Measurements from ENCODE around the gene VSIG10L.

The VSIG10L gene

DNA sequence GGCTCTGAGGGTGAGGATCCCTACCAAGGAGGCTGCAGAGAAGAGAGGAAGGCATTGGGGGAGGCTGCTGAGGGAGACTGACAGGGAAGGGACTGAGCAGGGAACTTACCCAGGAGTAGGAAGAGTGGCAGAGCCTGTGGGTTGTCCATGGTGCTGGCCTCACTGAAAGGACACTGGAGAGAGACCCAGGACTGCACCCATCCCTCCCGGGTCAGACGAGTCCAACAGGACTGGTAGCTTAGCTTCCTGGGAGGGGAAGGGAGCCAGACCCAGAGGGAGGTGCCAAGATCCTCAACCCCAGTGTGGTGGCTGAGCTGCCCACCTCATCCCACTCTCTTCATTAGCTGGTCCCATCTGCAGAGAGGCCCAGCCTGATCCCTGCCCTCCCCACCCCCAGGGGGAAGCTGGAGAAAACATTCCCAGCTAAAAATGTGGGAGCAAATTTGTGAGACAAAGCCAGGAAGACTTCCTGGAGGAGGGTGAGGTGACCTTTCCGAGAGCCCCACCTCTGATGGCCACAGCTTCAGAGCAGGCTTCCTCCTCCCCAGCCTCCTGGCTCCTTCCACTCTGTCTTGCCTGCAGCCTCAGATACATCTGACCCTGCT lies at the start of gene VSIG10L:
Gene VSIG10L (minus strand): TSS at position 164 of the 605 bp plus-strand sequence. CDS start 15 bp downstream, at position 149.
- no peak for DNase-seq

DNA sequence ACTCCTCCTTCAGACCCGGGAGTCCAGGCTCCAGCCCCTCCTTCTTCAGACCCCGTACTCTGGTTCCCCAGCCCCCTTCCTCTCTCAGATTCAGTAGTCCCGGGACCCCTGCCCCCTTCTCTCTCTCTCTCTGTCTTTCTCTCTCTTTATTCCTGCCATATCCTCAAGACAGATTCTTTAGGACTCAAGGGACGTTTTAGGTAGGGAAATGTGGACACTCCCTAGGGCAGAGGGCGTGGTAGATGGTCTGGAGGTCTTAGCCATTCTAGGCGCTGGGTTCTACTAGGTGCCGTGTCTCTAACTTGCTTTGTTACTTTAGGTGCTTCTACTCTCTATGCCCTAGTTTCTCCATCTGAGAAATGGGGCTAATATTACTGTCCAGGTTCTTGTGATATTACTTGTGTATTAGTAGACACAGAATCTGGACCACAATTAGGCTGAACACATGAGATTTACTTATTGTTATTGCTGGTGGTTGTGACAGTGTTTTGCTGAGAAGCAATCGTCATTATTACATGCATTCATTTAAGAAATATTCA lies 49.2 kb upstream of the VSIG10L start:
- DNase-seq = no peak

DNA sequence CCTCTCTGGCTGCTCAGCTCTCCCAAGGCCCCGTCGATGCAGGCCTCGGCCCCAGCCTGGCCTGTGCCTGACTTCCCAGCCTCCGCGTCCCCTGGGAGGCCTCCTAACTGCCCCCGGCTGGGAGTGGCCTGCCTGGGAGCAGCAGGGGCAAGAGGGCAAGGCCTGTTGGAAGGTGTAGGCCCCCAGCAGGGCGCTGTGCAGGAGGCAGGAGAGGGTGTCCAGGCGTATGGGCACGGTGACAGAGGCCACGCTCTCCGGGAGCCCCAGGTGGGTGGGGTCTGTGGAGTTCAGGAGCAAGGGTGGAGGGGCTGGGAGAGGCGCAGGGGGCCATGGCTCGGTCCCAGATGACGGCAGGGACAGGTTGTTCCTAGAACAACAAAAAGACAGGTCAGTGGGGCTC lies 47.2 kb upstream of the VSIG10L start:
- no peak for DNase-seq

DNA sequence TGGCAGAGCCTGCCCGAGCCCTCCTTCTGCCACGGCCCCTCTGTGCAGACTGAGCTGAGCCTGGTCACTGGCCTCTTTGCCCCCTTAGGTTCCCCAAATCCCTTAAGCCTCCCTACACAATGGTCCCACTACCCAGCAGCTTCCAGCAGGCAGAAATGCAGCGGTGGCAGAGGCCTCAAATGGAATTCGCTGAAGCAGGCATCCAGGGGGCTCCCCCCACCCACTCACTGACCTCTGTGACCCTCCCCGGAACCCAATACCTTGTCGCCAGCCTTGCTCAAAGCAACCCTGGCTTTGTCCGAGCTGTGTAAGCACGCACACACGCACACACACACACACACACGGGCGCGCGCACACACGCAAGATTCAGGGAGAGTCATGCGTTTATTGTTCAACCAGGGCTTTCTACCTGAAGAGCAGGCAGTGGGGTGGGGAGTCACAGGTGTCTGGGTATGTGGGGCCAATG lies 46.0 kb upstream of the VSIG10L start, which contains the start of gene LIM2:
Gene LIM2 (minus strand): TSS at position 51 of the 466 bp plus-strand sequence. CDS start 531 bp downstream, outside the sequence.
- no peak for DNase-seq

DNA sequence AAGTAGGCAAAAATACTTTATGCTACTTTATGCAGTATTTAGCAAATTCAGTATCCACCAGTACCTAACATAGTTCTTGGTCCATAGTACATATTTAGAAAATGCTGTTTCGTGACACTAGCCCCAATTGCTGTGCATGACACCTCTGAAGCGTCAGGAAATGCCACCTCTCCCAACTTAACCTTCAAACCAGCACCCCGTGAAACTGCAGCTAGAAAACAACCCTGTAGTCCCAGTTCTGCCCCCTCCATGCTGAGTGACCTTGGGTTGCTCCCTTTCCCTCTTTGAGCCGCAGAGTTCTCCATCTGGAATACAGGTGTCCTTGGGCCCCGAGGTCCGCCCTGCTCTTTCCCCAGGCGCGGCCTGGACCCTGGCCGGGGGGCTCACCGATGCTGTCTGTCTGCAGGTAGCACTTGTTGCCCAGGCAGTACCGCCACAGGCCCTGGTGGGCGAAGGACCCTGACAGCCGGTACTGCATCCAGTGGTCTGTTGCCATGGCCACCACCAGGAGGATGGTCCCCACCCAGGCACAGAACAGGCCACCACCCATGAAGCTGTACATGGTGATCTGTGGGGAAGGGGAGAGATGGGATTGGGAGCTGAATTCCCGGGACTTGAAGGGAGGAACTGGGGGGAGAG lies 45.1 kb upstream of the VSIG10L start:
- no peak for DNase-seq

DNA sequence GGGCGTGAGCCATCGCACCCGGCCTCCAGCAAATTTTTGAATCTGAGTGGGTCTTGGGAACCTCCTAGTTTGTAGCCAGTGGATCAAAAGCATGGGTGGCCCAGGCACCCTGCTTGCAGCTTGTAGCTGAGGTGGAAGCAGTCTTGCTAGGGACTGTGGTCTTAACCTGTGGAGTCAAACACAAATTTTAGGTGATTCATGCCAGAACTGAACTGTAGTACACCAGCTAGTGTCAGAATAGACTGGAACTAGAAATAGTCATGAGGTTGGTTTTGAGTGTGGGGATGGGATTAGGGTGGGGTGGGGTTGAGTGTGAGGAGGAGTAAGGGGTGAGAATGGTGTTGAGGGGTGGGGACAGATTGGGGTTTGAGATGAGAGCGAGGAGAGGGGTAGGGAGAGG lies 40.1 kb upstream of the VSIG10L start:
- DNase-seq = no peak

DNA sequence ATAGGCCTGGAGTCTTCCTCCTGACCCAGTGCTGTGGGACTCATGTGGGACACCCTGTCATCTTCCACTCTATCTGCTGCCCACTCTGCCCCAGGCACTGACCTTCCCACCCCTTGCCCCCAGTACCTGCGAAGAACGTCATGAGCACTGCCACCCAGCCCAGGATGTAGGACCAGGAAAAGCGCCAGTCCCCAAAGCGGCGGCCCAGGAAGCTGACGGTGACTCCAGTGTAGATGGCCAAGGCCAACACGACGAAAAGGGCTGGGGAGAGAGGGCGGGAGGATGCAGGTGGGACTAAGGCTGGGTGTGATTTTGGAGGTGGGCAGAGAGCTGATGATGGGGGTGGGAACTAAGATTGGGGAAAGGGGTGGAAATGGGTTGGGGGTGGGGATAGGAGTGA lies 38.4 kb upstream of the VSIG10L start:
- DNase-seq = no peak

DNA sequence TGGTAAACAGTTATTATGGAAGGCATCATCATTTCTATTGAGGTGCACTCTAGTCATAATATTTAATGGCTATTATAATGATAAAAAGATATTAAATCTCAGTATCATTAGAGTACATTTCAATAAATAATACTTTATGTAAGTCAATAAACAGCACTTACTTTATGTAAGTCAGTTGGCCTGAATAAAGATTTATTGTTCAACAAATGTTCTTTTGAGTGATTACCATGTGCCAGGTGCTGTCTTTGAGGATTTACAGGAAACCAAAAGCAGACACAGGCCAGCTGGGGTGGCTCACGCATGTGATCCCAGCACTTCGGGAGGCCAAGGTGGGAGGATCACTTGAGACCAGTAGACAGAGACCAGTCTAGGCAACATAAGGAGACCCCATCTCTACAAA lies 35.5 kb upstream of the VSIG10L start:
- no peak for DNase-seq

DNA sequence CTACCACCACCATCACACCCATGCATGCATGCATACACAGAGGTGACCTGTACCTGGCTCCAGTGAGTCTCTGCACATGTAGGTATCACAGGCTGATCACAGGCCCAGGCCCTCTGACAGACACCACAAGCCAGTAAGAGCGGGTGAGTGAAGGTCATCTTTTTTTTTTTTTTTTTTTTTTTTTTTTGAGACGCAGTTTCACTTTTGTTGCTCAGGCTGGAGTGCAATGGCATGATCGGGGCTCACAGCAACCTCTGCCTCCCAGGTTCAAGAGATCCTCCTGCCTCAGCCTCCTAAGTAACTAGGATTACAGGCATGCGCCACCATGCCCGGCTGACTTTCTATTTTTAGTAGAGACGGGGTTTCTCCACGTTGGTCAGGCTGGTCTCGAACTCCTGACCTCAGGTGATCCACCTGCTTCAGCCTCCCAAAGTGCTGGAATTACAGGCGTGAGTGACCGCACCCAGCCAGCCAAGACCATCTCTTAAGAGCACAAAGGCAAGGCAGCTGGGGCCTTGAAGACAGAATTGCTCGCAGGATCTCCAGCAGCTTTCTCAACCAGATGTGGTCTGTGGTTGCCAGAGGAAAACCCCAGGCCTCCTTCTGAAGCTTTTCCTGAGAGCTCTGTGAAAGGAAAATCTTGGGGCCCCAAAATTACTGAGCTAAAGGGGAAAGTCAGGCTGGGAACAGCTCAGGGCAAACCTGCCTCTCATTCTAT lies 33.7 kb upstream of the VSIG10L start:
- DNase-seq = no peak

DNA sequence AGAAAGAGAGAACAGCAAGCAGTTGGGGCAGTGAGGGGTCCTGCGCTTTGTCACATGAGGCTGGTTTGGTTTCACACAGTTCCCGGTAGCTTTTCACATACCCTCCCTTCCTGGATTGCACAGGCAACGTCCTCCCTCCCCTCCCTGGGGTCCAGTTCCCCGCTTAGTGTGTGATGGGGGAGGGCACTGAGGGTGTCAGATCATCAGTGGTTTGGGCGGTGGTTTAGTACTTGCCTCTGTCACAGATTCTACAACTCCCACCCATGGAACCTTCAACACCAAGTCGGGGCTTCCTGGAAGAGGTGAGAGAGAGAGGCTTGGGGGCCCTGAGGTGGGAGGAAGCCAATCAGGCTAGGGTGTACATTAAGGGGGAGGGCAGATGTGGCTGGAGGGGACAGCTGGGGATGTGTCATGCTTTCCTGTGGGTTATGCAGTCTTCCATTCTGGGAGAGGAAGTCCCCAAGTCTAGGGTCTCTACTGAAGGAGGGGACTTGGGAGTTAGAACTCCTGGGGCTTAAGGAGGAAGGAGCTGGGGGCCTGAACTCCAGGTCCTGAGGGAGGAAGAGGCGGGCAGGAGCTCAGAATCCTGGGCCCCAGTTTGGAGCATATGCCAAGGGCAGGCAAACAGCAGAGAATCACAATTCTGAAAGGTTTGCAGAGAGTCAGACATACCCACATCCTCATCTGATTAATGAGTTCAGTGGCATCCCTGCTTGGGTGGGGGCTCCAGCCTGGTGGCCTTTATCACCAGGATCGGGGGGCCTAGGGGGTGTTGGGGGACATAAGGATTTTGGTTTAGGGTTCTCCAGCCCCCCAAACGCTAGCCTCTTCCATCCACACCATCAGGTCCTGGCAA lies 30.9 kb upstream of the VSIG10L start, which contains the start of gene NKG7:
Gene NKG7 (minus strand): TSS at position 6 of the 856 bp plus-strand sequence. CDS start 119 bp downstream, outside the sequence.
- no peak for DNase-seq

DNA sequence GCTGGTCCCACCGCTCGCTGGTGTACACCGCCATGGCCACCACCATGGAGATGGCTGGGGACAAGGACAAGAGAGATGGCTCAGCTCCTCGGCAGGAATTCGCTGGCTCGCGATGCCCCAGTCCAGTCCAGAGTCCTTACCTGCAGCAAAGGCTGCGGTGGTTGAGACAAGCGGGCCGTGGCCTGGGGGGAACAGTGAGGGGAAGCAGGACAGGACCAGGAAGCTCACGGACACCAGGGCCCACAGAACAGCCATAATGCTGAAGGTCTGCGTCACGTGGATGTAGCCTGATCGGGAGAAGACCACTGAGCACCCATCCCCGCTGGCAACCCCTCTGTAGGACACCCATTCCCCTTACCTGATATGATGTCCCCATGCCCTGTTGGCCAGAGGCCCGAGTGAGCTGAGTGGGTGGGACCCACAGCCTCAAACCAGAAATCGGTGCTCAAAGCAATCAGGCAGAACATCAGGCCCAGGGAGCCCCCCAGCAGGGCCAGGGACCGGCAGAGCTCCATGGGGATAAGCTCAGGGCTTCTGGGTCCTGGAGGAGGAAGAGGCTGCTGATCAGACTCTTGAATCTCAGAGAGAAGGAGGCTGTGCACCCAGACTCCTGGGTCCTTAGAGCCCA lies 30.2 kb upstream of the VSIG10L start:
- DNase-seq = no peak

DNA sequence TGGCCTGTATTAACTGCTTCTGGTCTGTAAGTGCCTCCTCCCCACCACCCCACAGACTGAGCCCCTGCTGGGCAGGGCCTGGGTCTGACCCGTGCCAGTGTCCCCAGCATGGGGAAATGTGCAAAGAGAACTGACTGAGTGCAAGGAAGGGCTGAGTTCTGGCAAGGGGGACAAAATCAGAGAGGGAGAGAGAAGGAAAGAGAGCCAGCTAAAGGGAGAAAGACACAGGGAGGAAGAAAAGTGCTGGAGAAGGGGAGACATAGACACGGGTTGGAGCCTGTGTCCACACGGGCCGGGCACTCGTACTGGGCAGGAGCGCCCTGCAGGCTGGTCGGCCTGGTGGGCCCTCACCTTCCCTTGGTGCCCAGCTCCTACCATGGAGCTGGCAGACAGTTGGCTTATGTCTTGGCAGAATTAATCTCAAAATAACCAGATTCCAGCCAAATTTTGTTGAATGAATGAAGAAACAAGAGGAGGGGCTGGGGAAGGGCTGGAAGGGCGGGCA lies 29.3 kb upstream of the VSIG10L start:
- no peak for DNase-seq

DNA sequence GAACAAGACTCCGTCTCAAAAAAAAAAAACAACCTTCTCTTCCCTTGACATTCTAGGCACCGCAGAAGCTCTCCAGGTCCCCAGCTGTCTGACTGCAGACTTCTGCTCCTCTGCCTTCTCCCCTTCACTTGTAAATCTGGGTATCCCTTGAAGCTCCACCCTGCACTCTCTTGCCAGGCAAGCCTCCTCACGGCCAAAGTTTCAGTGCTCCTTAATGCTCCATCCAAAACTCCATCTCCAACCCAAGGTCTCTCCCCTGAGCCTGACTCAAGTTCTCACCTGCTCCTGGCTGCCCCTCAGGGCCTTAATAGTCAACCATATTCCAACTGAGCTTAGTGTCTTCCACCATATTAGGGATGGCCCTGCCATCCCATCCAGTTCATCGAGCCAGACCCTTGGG lies 28.3 kb upstream of the VSIG10L start:
- DNase-seq = no peak

DNA sequence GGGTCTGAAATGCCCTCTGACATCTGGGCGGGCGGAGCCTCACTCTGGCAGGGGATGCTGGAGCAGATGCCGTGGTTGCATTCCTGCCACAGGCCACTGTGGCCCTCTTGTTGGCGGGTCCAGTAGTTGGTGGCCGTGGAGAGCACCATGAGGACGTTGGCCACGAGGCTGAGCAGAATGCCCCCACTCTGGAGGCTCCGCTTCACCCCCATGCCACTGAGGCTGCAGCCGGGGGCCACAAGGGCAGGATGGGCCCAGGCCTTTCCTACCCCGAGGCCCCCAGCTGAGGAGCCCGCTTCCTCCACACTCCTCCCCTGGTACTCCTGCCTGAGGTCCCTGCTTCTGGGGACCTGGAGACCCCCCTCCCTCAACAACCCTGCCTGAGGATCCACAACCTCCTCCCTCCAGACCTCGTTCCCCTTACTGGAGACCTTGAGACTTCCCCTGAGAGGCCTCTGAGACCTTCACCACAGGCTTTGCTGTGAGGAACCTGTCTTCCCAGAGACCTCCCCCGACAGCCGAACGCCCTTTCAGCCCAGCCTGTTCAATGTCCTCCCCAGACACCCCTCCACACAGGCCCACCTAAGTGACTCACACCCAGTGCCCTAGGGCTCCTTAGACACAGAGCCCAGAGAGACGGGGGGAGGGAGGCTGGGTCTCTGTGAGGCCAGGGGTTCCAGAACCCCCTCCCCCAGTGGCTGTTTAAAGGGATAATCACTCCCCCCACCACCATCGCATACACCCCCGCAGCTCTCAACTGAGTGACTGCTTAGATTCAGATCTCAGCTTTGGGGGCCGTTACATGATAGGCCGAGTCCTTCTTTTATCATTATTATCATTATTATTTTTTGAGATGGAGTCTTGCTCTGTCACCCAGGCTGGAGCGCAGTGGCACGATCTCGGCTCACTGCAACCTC lies 26.7 kb upstream of the VSIG10L start, which contains the start of gene CLDND2:
Gene CLDND2 (minus strand): TSS at position 638 of the 917 bp plus-strand sequence. CDS start 426 bp downstream, at position 212.
- DNase-seq = no peak

DNA sequence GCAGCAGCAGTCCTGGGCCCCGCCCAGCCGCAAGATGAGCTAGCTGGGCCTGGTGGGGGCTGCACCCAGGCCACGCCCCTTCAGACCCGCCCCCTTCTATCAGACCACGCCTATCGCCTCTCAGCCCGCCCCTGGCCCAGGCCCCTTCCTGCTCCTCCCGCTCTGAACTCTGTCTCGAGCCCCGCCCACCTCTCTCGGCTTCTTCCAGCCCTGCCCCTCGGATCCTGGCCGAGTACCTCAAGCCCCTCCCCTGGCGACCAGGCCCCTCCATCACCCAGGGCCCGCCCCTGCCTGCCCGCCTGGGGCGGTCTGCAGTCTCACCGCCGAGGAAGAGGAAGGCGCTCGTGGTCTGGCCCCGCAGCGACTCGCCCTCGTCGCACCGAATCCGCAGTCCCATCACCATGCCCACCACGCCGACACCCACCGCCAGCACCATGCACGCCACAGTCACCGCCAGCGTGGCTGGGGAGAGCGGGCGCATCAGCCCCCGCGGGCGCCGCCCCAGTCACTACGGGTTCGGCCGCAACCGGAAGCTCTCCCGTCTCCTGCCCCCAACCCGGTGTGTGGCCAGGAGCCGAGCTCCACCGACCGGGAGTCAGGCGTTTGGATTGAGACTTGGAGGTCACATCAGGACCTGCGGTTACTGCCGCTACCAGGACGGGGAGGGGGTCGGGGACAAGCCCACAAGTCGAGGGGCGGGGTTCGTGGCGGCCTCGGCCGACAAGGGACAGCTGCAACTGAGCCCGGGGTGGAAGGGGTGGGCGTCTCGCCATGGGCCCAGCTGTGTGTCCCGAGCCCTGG lies 25.8 kb upstream of the VSIG10L start:
- peak; percentile 83 for DNase-seq

DNA sequence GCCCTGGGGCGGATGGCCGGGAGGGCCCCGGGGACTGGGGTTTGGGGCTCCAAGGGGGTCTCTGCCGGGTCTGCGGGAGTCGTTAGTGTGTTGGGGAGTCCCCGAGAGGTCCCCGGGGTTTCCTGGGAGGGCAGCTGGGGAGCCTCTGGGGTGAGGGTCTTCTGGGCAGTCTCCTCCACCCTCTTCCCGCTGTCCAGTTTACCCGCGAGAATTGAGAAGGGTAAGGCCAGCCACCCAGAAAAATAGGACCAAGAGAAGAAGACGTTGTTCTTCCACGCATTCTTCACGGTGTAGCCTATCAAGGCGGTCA lies 25.3 kb upstream of the VSIG10L start:
- no peak for DNase-seq

DNA sequence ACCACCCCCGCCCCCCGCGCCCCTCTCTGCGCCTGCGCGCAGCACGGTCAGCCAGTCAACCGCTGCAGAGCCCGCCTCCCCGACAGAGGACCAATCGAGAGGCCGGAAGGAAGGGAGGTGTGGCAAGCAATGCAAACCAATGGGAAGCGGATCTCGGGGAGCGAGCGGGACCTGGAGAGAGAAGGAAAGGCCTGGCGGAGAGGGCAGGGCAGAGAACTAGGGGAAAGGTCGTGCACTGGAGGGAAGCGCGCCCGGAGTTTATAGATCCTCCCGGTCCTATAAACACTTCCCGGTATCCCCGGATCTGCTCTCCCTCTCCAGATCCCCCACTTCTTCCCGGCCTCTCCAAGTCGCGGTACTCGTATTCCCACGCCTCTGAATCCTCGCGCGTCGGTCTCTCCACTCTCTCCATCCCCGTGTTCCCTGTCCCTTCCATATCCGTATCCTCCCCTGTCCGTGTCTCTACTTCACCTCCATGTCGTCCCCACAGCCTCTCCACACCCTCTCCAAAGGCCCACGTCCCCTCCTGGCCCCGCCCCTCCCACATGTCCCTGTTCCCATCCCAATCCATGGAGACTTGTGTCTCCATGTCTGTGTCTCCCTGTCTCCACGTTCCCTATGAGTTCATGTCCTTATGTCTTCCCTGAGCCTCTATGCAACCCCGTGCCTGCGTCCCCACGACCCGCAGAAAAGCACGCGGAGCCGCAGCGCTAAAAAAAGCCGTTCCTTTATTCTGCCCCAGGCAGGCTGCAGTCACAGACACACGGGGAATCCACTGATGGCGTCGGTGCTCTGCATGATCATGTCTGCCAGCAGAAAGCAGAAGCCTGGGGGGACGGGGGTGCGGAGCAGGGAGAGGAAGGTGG lies 24.7 kb upstream of the VSIG10L start:
- peak; percentile 82 for DNase-seq

DNA sequence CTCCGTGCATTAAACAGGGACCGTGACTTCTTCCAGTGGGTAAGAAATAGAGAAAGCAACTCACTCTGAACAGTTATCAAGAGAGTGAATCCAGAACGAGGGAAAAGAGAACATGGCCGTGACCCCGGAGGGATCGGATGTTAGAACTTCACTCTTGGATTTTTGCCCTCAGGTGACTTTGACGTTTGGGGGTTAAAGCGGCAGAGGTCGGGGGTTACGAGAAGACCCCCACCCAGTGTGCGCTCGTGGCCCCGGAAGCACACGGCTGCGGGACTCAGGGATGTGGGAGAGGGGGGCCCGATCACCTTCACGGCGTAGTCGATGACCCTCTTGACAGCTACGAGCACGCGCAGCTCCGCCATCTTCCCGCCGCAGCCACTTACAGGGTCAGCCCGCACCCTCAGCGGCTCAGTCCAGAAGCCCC lies 24.0 kb upstream of the VSIG10L start, which contains the start of gene ETFB:
Gene ETFB (minus strand): TSS at position 424 of the 424 bp plus-strand sequence. CDS start 62 bp downstream, at position 362.
- DNase-seq = no peak

Measured in NCI-H1048 (cell line).